H1 (cell line): ENCODE measurements around the gene CROCC. TPM values are rescaled to one million over a fixed set of nuclear protein-coding genes. Genes with fewer than 3 reads are reported as not detected.

Experiments used
- CTCF ChIA-PET: fragments of 300-600 bp; sonication (Branson Sonifier 250); formaldehyde crosslinking; loops from one replicate; lab custom pipeline; 2021; ENCODE audit not compliant: partially characterized antibody; lab: Charles Lee
- POLR2A ChIA-PET: fragments of 300-600 bp; sonication (Branson Sonifier 250); formaldehyde crosslinking; loops from one replicate; lab custom pipeline; 2021; ENCODE audit warnings: inconsistent platforms; ENCODE audit not compliant: partially characterized antibody; lab: Charles Lee
- DNase-seq, 2 experiments: peaks; one replicate each; pipeline versions ENCODE4 v3.0.0 to v3.0.0-alpha.2; 2010 to 2022; ENCODE audit warnings: low spot score in 2 of 2, low read depth in 1 of 2, mixed read lengths in 1 of 2
- FAIRE-seq: peaks from 2 replicates; lab custom pipeline; 2011; peaks lifted over from hg19 to GRCh38; lab: Jason Lieb, UNC
- H2AFZ ChIP-seq: 2 replicates; pipeline ENCODE4 v1.8.1; 2012; ENCODE audit warnings: low read length, inconsistent platforms
- H2AK5ac ChIP-seq: 2 replicates; pipeline ENCODE4 v1.6.1; 2013; ENCODE audit warnings: low read depth, low read length
- H2BK120ac ChIP-seq: replicated peaks from 2 replicates; pipeline ENCODE3; 2013; ENCODE audit warnings: low read depth, low read length, inconsistent platforms
- H2BK12ac ChIP-seq: 2 replicates; pipeline ENCODE4 v1.6.1; 2013; ENCODE audit warnings: low read depth, low read length
- H2BK15ac ChIP-seq: 2 replicates; pipeline ENCODE4 v1.6.1; 2013; ENCODE audit warnings: low read length
- H2BK20ac ChIP-seq: 2 replicates; pipeline ENCODE4 v1.6.1; 2013; ENCODE audit warnings: low read length
- H2BK5ac ChIP-seq: 2 replicates; pipeline ENCODE4 v1.6.1; 2013; ENCODE audit warnings: low read depth, low read length
- H3K14ac ChIP-seq: 2 replicates; pipeline ENCODE4 v1.6.1; 2013; ENCODE audit warnings: inconsistent platforms; ENCODE audit not compliant: insufficient read length
- H3K18ac ChIP-seq: 2 replicates; pipeline ENCODE4 v1.6.1; 2013; ENCODE audit warnings: low read length; ENCODE audit errors: extremely low read depth
- H3K23ac ChIP-seq: 2 replicates; pipeline ENCODE4 v1.6.1; 2013; ENCODE audit warnings: inconsistent platforms; ENCODE audit not compliant: insufficient read length
- H3K23me2 ChIP-seq: 2 replicates; pipeline ENCODE4 v1.6.1; 2013; ENCODE audit warnings: low read depth, low read length
- H3K27ac ChIP-seq: 2 replicates; pipeline ENCODE4 v1.6.1; 2011; ENCODE audit warnings: low read depth, low read length, inconsistent platforms
- H3K27me3 ChIP-seq, 4 experiments: replicated peaks in 1 of 4; 1 replicate in 1 of 4; 2 replicates in 3 of 4; pipeline versions ENCODE4 v1.6.1 to v1.8.1; 2011 to 2013; ENCODE audit warnings: low read length in 3 of 4, mild to moderate bottlenecking in 3 of 4, inconsistent platforms in 2 of 4, mixed read lengths in 2 of 4, moderate library complexity in 1 of 4; ENCODE audit not compliant: control insufficient read depth in 3 of 4, insufficient read depth in 3 of 4; ENCODE audit errors: extremely low read depth in 1 of 4
- H3K36me3 ChIP-seq, 4 experiments: 2 replicates each; pipeline versions ENCODE4 v1.6.1 to v1.8.1; 2011 to 2013; ENCODE audit warnings: mild to moderate bottlenecking in 4 of 4, low read length in 3 of 4, moderate library complexity in 2 of 4, control low read depth in 1 of 4, inconsistent platforms in 1 of 4; ENCODE audit not compliant: insufficient read depth in 4 of 4, control insufficient read depth in 2 of 4
- H3K4ac ChIP-seq: replicated peaks from 2 replicates; pipeline ENCODE3; 2013; ENCODE audit warnings: low read length, low read depth, mixed read lengths, inconsistent platforms; ENCODE audit not compliant: insufficient read length
- H3K4me1 ChIP-seq, 4 experiments: replicated peaks in 1 of 4; 1 replicate in 1 of 4; 2 replicates in 3 of 4; pipeline versions ENCODE4 v1.6.1 to v1.8.1; 2011 to 2013; ENCODE audit warnings: low read length in 3 of 4, inconsistent platforms in 2 of 4, mixed read lengths in 1 of 4; ENCODE audit not compliant: insufficient read depth in 4 of 4, control insufficient read depth in 3 of 4
- H3K4me2 ChIP-seq, 2 experiments: 2 replicates each; pipeline versions ENCODE4 v1.6.1 to v1.8.1; 2011 to 2013; ENCODE audit warnings: low read depth in 2 of 2, low read length in 2 of 2, control low read depth in 1 of 2, inconsistent platforms in 1 of 2, mild to moderate bottlenecking in 1 of 2; ENCODE audit not compliant: insufficient read depth in 1 of 2
- H3K4me3 ChIP-seq, 4 experiments: fragments of 200-600, 300-600 bp in 1 of 4; sonication (generic), shearing (Covaris generic), sonication (Bioruptor Twin) in 1 of 4; 2 replicates each; pipeline versions ENCODE4 v1.5.1 to v1.8.1; 2011 to 2016; ENCODE audit warnings: low read length in 4 of 4, low read depth in 3 of 4, control low read depth in 2 of 4, inconsistent platforms in 2 of 4, mild to moderate bottlenecking in 2 of 4, mixed read lengths in 1 of 4, moderate library complexity in 1 of 4; ENCODE audit not compliant: insufficient read depth in 2 of 4; ENCODE audit errors: extremely low read depth in 1 of 4
- H3K56ac ChIP-seq: replicated peaks from 2 replicates; pipeline ENCODE3; 2013; ENCODE audit warnings: low read depth, mild to moderate bottlenecking, mixed read lengths, low read length, inconsistent platforms; ENCODE audit not compliant: insufficient read length
- H3K79me1 ChIP-seq: 2 replicates; pipeline ENCODE4 v1.6.1; 2013; ENCODE audit warnings: low read depth, low read length, control low read depth
- H3K79me2 ChIP-seq, 2 experiments: 2 replicates each; pipeline versions ENCODE4 v1.6.1 to v1.8.1; 2012 to 2013; ENCODE audit warnings: low read length in 2 of 2, mild to moderate bottlenecking in 2 of 2, inconsistent platforms in 1 of 2; ENCODE audit not compliant: insufficient read depth in 2 of 2, control insufficient read depth in 1 of 2
- H3K9ac ChIP-seq, 4 experiments: replicated peaks in 1 of 4; 1 replicate in 1 of 4; 2 replicates in 3 of 4; pipeline versions ENCODE4 v1.6.1 to v1.8.1; 2011 to 2013; ENCODE audit warnings: low read depth in 3 of 4, low read length in 3 of 4, control low read depth in 2 of 4, mild to moderate bottlenecking in 2 of 4, moderate library complexity in 2 of 4, inconsistent platforms in 1 of 4; ENCODE audit errors: extremely low read depth in 1 of 4
- H3K9me3 ChIP-seq, 2 experiments: 2 replicates each; pipeline versions ENCODE4 v1.6.1 to v1.8.1; 2012 to 2013; ENCODE audit warnings: mild to moderate bottlenecking in 2 of 2, moderate library complexity in 2 of 2, control low read depth in 1 of 2, inconsistent platforms in 1 of 2, low read depth in 1 of 2, low read length in 1 of 2, mixed read lengths in 1 of 2; ENCODE audit not compliant: insufficient read depth in 2 of 2
- H4K20me1 ChIP-seq, 2 experiments: replicated peaks in 1 of 2; 2 replicates each; pipeline versions ENCODE3 to v1.8.1; 2011 to 2013; ENCODE audit warnings: inconsistent platforms in 2 of 2, low read length in 2 of 2, mild to moderate bottlenecking in 1 of 2; ENCODE audit not compliant: insufficient read depth in 2 of 2, control insufficient read depth in 1 of 2
- H4K5ac ChIP-seq: 2 replicates; pipeline ENCODE4 v1.6.1; 2013; ENCODE audit warnings: low read length, low read depth, mixed read lengths, inconsistent platforms; ENCODE audit not compliant: insufficient read length
- H4K8ac ChIP-seq: 2 replicates; pipeline ENCODE4 v1.8.0; 2013; ENCODE audit warnings: mild to moderate bottlenecking, moderate library complexity, low read length, inconsistent platforms; ENCODE audit not compliant: insufficient read depth; ENCODE audit errors: extremely low read depth
- H4K91ac ChIP-seq: replicated peaks from 2 replicates; pipeline ENCODE3; 2013; ENCODE audit warnings: low read length, mixed read lengths, inconsistent platforms; ENCODE audit not compliant: insufficient read length
- CTBP2 ChIP-seq: IDR thresholded peaks from 2 replicates; pipeline ENCODE4 v1.7.0; 2011; ENCODE audit warnings: borderline replicate concordance, mild to moderate bottlenecking, moderate library complexity, mixed read lengths, low read length; ENCODE audit not compliant: insufficient read depth, insufficient read length
- NANOG ChIP-seq: IDR thresholded peaks from 2 replicates; pipeline ENCODE4 v1.6.1; 2011; ENCODE audit warnings: low read length, low read depth, mild to moderate bottlenecking, inconsistent platforms; ENCODE audit not compliant: insufficient read depth, poor library complexity, severe bottlenecking
- RFX5 ChIP-seq: IDR thresholded peaks from 2 replicates; pipeline ENCODE4 v1.6.1; 2011; ENCODE audit warnings: low read depth, low read length, improper control_type of control experiment, borderline replicate concordance
- SAP30 ChIP-seq: fragments of 300-600 bp; sonication (generic); IDR thresholded peaks from 2 replicates; pipeline ENCODE4 v1.7.1; 2012; ENCODE audit warnings: low read length, moderate library complexity, mild to moderate bottlenecking, inconsistent platforms; ENCODE audit not compliant: insufficient read depth, insufficient replicate concordance
- SP1 ChIP-seq: IDR thresholded peaks from 2 replicates; pipeline ENCODE4 v1.6.1; 2011; ENCODE audit warnings: low read depth, low read length
- WGBS, 2 experiments: shearing (Covaris generic) in 1 of 2; methylation state at CpG; one replicate each; pipeline versions ENCODE4 v1.1.6 to v1.1.7; 2013 to 2015; ENCODE audit warnings: low lambda C conversion rate in 2 of 2, mixed read lengths in 2 of 2, inconsistent platforms in 1 of 2, low coverage in 1 of 2, missing lambda C conversion rate in 1 of 2; ENCODE audit not compliant: insufficient replicate concordance in 2 of 2, insufficient coverage in 1 of 2, insufficient read length in 1 of 2; ENCODE audit errors: extremely low coverage in 1 of 2, missing lambda C conversion rate in 1 of 2; 5-methylcytosine and 5-hydroxymethylcytosine counted together
- polyA plus RNA-seq, 7 experiments: library from polyadenylated mRNA; depleted of rRNA in 3 of 7; stranded (reverse) in 5 of 7; unstranded in 2 of 7; fragments of >200 nt in 5 of 7; fragments of 200-250 nt in 2 of 7; gene quantifications; 1 replicate in 5 of 7; 2 replicates in 1 of 7; 4 replicates in 1 of 7; pipeline versions ENCODE4 v1.2.1 to v1.2.3, GENCODE V29; 2011 to 2013; ENCODE audit warnings: missing spikeins in 2 of 7, mixed read lengths in 2 of 7
- total RNA-seq: library from RNA; stranded (reverse); fragmentation: NEBNext Ultra II Directional; extraction: Animal tissue kit (Norgen Biotek cat#: 25700); gene quantifications from 2 replicates; pipeline ENCODE4 v1.2.1, GENCODE V29; 2021
- TF ChIP-seq, protein P1 (sequence below): IDR thresholded peaks from 2 replicates; pipeline ENCODE4 v1.6.1; 2012; ENCODE audit warnings: inconsistent platforms

Gene CROCC
- total and polyA plus RNA-seq, 2 of the 8 experiments (the other 6 are each of a cell fraction or from before 2014, with no cell fraction given): 12.1 to 39.5 TPM

DNA sequence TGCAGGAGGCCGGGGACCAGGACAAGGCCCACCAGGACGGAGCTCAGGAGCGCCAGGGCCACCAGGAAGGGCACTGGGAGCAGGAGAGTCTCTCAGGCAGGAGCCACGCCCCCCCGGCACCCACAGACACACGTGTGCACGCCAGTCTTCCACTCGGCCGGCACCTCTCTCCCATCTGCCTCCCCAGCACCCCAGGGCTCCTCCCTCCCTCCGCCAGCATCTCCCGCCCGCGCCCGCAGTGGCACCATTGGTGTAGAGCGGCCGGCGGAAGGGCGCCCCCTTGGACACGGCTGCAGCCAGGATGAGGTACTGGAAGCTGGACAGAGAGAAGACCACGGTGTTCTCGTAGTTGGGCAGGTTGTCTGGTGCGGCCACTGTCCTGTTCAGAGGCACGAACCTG lies 64.8 kb downstream of the CROCC start:
- no peaks in the 10 kb centered on the region for H3K23me2 ChIP-seq
- no peaks in the 10 kb centered on the region for H3K79me2 ChIP-seq
- FAIRE-seq: no peak
- no peaks in the 10 kb centered on the region for H4K20me1 ChIP-seq
- H4K5ac ChIP-seq: no peak overlapping the region
- H3K9me3 ChIP-seq: no peaks in the 10 kb centered on the region
- H3K18ac ChIP-seq: peak overlapping the region; percentile 19; the same call in 1 of the 2 replicates
- H3K56ac ChIP-seq: no peak overlapping the region
- H3K4me2 ChIP-seq: no peak overlapping the region
- no peak overlapping the region for H2AK5ac ChIP-seq
- TF ChIP-seq SAP30 (no peak), CTBP2 (no peak), NANOG (no peak), SP1 (no peak), RFX5 (no peak)
- TF ChIP-seq, protein P1, sequence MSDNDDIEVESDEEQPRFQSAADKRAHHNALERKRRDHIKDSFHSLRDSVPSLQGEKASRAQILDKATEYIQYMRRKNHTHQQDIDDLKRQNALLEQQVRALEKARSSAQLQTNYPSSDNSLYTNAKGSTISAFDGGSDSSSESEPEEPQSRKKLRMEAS: no peak
- no peak overlapping the region for H2BK20ac ChIP-seq
- H3K36me3 ChIP-seq: peaks cover 0 to 9% (median 4%) of the 10 kb centered on the region in 4 experiments; a peak in 3 of 8 replicates
- no peak overlapping the region for H2AFZ ChIP-seq
- no peak overlapping the region; the same call in 1 of the 2 replicates for H2BK5ac ChIP-seq
- H3K14ac ChIP-seq: no peak overlapping the region
- H3K4ac ChIP-seq: no peak overlapping the region
- H3K9ac ChIP-seq: no peak overlapping the region
- H3K4me3 ChIP-seq: no peak overlapping the region
- POLR2A ChIA-PET: interaction anchor here (0.8 to 2.5 kb wide), 10 partner anchors 8 to 53 kb away, joined by 3 to 16 read pairs (median 3); no protein-coding TSS in a partner anchor
- DNase-seq: peak in 1 of 2 experiments; percentile 65
- no peak overlapping the region for H2BK120ac ChIP-seq
- H2BK12ac ChIP-seq: 0 out of 2 replicates have a peak overlapping the region, but pooled peaks have one; percentile 17
- H4K8ac ChIP-seq: no peak overlapping the region; the same call in 1 of the 2 replicates
- no peak overlapping the region for H2BK15ac ChIP-seq
- H3K4me1 ChIP-seq: peaks cover 0 to 3% (median 1%) of the 10 kb centered on the region in 4 experiments; a peak in 2 of 7 replicates
- no peak overlapping the region for H3K27ac ChIP-seq
- no peaks in the 10 kb centered on the region for H3K79me1 ChIP-seq
- CTCF ChIA-PET: interaction anchor here (0.6 to 14.2 kb wide), 36 partner anchors 8 to 706 kb away, joined by 3 to 267 read pairs (median 5); no protein-coding TSS in a partner anchor
- H3K23ac ChIP-seq: no peak overlapping the region
- WGBS, 2 experiments: 86% methylated on average over 23 of the region's 23 CpGs; no CpG with 5 or more reads in 1 of the 2 experiments
- H4K91ac ChIP-seq: no peak overlapping the region
- H3K27me3 ChIP-seq: no peaks in the 10 kb centered on the region
